NOMO-1 treated with dmso at 0.1 percent for 144 hours (cell line): ENCODE data around the gene ABCD3.

Experiments used
- DNase-seq: peaks from one replicate; lab custom pipeline; 2025; ENCODE audit not compliant: unreplicated experiment; lab: John Stamatoyannopoulos, UW

Gene ABCD3

DNA sequence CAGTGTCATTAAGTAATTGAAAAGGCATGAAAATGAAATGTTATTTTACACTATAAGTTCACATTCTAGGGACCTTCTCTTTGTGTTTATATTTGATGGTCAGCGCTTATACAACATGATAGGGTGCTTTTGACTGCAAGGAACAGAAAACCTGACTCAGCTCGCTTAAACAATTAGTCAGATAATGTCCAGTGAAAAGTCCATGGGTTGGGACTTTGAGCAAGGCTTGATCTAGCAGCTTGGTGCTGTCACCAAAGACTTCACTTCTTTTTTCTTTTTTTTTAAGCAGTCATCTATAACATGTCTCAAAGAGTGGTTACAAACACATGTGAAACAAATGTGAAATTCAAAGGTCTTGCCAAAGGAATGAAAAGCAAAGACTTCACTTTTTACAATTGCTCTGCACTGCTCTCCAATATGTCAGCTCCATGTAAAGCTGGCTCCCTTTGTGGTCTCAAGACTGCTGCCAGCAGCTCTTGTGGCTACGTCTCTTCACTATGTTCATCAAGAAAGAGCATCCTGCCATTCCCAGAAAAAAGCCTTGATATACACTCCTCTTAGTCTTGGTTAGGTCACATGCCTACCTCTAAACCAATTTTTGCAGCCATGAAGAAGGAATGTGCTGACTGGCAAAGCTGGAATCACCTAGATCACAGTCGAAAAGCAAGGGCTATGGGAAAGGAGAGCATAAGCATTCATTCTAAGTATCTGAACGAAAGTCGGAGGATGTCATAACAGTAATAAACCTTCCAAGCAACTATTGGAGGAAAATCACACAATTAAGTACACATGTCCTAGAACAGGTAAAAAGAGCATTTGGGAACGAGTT is 108.2 kb downstream of the ABCD3 start:
- no peak for DNase-seq

DNA sequence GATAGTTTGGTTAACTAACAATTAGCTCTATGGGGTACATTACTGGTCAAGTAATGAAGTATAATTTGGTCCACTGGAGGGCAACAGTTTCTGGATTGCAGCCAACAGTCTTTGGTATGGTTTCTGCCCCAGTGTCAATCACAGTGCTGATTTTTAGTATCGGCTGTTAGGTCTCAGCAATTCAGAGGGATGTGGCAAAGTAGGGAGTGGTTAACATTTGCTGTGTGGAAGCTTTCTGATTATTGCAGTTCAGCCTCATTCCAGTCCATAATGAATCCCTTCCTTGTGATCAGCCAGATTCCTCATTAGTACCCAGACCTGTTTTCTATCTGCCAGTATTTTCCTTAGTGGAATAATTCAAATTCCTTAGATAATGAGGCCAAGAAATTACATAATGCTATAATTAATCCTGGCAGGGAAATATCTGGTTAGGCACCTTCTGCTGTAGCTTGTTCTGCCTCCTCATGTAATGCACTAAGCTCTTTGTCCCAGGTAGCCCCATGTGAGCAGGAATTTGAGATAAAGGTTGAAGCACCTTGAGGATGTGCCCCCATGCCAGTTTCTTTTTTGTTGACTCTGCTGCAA is 109.3 kb downstream of the ABCD3 start:
- no peak for DNase-seq

DNA sequence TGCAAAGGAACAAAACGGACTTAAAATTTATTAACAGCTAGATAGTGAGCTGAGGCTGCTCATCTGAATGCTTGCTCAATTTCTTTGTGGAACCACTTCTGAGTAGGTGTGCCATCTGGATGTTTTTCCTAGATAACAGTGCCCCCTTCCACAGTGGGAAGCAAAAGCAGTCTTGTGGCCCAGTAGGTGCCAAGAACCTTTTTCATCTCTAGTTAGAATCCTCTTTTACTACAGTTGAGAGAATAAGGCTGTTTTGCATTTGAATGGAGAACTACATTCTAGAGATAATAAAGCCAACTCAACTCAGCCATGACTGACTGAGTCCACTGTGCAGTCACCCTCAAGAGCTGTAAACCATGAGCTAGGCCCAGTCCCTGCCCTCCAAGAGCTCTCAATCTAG is 110.1 kb downstream of the ABCD3 start:
- DNase-seq, result no peak

DNA sequence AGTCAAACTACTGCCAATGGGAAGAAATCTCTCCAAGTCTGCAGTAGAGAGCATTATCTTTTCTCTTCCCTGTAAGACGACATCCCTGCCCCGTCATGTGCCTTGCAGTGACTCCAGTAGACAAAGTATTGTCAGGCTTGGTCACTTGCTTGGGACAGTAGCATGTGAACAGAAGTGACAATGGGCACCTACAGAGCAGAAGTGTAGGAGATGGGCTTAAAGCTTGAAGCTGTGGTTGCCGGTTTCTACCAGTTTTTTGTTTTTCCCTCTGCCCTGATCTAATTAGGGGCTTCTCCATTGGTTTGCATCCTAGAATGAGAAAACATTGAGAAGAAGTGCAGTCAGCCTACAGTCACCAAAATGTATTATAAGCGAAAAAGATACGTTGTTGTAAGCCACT is 110.6 kb downstream of the ABCD3 start:
- DNase-seq, result no peak

DNA sequence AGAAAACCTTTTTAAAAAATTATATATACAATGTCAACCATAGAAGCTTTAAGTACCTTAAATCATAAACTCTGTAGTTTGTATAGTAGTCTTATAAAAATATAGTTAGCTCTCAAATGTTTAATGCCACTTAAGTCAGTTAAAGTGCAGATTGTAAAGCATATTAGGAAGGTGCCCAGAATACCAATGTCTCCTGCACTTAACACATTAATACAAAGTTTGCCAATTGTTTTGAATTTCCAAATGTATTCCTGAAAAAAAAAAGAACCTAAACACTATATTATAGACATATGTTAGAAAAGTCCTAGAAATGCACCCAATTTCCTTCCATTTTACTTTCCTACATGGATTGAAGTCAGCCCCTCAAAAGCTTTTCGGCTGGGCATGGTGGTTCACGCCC is 111.2 kb downstream of the ABCD3 start:
- DNase-seq, result no peak

DNA sequence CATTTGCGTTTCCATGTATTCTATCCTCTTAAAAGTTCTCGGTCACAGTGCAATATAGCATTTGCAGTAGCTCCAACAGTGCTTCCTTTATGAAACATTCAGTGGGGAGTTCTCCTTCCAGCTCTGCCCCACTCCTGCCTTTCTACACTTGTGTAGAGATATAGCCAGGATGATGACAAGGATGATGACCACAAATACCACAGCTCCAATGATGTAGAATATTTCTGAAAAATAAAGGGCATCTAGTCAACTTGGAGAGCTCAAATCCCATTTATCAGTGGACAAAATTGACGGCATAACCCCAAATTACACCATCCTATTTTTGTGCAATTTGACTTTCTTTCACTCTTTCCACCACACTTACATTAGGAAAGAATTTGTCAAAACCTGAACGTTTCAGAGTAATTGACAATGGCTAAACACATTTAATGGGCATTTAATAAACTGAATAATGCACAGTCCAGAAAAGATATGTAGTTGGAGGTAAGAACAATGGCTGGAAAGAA is 112.2 kb downstream of the ABCD3 start:
- DNase-seq, result no peak

DNA sequence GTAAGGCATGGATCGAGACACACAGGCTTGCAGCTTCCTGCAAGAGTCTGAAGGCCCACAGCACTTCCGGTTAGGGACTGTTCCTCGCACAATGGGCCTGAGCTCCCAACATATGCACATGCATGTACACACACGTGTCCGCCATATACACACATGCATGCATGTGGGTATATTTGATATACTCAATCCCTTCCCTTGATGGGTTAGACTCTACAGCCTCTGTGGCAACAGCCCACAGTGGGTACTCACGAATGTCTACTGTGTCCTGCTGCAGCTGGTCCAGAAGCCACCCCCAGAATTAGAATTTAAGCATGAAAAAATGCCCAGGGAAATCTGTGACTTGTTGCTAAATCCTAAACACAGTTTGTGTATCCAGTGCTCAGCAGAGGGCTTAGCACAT is 113.5 kb downstream of the ABCD3 start:
- no peak for DNase-seq

DNA sequence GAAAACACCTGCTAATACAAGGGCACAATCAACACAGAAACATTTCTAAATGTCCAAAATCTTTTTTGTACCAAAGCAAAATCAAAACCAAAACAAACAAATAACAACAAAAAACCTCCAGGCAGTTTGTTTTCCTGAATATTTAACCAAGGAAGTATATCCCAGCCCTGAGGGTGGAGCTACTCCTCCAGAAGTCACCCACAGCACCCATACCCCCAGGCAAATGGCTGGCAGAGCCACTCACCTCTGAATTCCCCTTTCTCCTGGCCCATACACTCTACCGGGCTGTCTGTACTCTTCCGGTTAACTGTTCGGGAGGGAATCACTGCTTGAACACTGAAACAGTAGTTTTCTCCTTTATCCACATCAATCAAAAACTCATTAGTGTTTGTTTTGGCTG is 113.9 kb downstream of the ABCD3 start:
- no peak for DNase-seq

DNA sequence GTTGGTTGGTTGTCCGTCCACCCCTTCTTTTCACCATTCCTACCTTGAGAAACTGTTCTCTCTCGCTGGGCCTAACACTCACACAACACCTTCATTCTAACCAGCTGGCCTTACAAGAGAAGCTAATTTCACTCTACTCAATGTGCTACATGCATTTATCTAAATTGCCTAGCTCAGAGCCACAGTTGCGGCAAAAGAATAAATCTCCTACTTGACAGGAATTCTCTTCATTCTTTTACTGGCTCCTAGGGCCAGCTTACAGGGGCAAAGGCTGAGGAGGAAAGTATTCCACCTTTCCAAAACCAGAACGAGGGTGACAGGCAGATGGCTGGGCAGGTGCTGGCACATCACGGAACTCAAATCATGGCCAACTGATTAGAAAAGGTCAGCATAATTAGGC is 116.9 kb downstream of the ABCD3 start:
- DNase-seq, result no peak

DNA sequence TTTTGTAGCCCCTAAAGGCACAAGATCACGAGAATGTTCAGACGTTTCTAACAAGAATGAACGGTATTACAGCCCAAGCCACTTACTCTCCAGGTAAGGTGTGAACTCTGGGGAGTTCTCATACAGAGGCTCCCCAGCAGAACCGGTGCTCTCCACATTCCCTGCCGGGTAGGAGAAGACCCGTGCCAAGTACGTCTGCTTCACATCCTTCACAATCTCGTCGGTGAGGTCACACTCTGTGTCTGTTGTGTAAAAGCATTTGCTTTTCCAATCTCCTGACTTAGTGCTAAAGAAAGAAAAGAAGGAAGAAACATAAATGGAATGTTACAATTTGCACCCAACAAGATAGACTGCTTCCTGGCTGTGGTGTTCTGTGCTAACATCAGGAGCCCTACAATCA is 117.7 kb downstream of the ABCD3 start:
- no peak for DNase-seq

DNA sequence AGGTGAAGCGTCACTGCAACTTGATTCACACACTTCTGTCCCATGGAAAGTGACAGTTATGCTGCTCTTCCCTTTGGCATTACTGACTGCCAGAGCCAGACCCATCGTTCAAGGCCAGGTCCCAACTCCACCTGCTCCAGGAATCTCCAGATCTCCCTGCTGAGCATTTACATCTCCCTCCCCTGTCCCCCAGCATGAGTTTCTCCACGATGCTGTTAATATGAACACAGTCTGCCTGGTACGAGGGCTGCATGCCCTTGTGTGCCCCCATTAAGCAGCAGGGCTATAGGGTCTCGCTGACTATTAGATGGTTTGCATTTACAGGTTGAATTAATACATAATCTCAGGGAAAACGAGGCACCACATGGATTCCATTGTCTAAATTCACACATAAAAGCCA is 119.1 kb downstream of the ABCD3 start:
- DNase-seq, result no peak

DNA sequence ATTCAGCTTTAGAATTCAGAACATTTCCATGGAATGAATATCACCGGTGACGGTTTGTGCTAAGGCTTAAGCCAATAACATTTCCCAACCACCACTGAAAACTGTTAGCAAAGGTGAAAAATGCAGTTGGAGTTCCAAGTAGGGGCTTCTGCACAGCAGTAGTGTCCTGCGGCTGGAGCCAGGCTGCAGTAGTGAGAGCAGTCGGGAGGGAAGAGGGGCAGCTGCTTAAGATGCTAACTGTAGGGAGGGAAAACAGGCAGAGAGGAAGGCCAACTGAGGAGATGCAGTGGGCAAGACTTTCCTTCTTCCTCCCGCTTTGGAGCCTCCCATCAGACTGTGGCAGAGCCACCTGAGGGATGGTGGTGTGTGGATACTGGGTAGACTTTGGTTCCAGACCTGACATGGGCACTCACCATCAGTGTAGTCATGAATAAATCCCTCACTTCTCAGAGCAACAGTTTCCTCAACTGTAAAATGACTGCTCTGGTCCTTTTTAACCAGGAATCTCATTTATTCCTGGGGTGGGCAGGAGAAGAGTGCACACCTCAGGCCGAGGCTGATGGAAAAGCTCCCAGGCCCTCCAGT is 120.1 kb downstream of the ABCD3 start:
- DNase-seq, result no peak

DNA sequence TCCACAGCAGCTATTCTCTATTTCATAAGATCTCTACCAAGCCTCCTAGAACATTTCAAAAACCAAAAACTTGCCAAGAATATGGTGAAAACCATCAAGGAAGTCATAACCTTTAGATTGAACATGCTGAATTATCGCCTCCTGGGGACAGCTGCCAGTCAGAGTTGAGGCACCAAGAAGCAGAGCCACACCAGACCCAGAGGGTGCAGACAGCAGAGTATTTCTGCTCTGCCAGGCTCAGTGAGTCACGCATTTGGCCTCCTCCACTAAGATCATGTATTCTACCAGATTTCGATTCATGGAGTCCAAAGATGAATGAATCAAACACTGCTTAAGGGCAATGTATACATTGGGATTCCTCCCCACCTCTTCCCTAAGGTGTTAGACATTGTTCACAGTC is 121.3 kb downstream of the ABCD3 start:
- no peak for DNase-seq

DNA sequence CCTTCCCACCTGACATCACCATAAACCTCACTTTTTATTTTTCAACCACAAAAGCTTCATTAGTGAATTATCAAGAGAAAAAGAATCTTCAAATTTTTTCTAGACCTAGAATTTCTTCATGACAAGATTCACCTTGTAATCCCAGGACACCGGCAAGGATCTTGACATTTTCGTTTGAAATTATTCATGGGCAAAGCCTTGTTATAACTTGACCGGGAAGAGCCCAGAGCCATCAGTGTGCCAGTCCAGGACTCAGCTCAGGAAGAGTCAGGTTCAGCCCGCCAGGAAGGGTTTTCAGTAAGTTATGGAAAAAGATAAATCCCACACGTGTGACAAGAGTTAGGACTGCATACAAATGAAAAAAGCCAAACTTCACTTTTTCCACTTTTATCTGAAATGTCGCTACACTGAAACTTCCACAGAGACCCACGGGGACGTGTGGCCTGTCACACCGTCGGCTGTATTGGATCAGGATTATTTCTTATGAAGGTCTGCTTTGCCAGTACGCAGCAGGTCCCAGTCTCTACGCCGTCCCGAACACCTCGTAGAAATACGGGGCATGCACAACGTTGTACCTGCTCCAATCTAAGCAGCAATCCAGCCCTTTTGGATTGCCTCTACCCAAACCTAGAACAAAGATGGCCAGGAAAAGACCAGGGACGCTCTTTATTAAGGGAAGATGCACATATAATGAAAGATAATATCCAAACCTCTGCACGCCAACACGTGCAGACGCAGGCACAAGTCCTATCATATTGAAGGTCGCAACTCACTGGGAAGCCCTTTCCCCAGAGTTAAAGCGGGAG is 122.5 kb downstream of the ABCD3 start:
- DNase-seq, result no peak

DNA sequence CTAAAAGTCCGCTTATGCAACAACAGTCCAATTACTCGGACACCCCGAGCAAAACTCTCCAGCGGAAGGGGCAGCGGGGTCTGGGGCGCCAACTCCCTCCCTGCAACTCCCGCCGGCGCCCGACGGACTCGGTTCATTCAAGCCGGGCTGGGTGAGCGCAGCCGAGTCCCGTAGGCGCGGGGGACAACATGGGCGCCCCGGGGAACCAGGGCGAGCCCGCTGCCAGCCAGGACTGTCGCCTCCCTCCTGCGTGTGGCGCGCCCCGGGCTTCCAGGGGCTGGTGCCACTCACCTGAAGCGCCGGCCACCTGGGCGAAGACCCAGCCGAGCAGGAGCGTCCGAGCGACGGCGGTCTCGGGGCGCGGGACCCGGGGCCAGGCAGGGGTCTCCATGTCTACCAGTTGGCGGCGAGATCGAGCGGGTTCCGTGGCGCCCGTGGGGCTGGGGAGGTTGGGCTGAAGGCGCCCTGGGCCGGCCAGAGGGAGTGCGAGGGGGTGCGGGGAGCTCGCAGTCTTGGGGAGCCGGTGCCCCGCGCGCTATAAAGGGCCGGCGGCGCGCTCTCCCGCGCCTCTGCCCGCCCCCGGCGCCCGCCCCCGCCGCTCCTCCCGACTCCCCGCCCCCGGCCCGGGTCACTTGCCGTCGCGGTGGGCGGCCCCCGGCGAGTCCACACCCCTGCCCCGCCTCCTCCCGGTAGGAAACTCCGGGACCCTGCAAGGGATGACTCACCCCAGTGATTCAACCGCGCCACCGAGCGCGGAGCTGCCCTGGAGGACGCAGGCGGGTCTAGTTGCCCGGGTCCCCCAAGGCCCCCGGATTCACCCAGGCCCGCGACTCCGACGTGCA is 123.3 kb downstream of the ABCD3 start, which contains the start of gene F3:
Gene F3 (minus strand): TSS at position 514 of the 842 bp plus-strand sequence. CDS start 123 bp downstream, at position 391.
- peak; percentile 52 for DNase-seq

DNA sequence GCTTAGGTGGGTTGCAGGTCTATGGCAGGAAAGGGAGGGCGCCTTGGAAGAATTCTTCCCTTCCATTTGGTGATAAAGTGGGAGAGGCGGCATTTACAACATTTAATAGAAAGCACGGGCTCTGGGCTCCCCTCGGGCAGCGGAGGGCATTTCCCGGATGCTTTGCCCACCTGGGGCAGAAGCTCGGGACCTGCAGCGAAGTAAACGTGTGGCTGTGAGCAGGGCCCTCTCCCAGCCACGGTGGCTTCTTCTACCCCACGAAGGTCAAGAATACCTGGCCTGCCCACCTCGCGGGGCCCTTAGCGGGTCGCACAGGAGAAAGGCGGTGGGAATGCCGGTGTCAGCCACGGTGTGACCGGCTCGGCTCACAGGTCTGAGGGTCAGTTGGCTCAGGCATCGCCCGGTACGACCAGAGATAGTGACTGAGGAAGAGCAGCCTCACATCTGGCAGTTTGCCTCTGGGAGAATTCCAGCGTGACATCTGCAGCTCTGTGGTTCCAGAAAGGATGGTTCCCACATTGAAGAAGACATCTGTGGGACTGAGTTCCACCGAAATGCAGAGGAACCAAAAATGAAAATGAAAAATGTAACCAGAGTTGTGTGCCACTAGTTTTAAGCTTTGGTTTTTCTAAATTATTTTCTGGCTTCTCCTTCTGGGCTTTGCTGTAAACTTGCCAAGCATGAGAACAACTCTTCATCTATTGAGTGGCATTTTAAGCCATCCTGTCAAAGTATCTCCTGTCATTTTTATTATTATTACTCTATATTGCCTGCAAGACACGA is 124.1 kb downstream of the ABCD3 start:
- DNase-seq, result no peak

DNA sequence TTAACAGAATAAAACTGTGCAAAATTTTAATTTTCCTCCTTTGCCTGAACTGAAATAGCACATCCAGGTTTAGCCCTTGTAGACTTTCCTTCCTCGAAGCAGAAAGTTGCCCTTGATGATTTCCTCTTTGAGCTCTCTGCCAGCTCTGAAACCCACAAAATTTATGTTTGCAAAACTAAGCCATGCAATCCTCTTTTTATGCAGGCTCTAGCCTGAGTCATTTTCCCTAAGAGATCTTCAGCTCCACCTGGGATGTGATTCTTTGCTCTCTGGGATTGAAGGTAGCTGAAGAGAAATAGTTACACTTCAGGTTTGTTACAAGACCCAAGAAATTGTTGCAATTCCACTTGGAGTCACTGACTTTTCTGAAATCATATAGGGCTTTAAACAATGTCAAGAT is 124.8 kb downstream of the ABCD3 start:
- DNase-seq, result no peak

DNA sequence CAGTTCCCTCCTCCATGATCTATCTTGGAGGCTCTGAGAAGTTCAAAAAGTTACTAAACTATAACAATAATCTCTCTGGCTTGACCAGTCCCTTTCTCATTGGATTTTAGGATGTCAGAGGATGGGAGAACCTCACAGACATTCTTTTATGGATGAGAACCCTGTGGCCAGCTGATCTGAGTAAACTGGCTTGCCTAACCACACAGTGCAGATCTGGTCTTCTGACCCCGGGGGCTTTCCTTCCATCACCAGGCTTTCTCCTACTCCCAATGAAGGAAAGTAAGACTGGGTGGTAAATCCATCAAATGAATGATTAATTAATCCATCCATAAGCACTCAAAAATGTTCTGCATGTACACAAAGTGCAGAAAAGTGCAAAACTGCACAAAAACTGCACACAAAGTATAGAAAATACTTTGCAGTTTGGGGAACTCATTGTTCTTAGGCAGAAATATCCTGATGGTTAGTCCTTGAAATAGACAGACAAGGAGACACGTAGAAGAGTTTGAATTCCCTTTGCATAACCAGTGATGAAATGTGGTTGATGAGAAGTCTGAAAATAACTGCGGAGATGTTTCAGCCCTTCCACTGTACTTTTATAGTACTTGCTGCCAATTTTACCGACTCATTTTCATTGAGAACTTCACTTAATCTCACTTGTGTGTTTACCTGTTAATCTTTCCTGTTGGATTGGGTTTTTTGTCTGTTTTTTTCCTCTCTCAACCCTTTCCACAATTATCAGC is 125.9 kb downstream of the ABCD3 start:
- DNase-seq, result no peak
